Activated T-helper 1 cell treated with Interleukin-2 at 50 U/mL for 16 hours (primary cell): ENCODE measurements around the gene RPL37.
"Not testable (repeated sequence)": the region's sequence is repeated elsewhere in the genome, so short reads cannot be mapped to it uniquely, and the experiment has no call there.

Experiments
- DNase-seq: peaks from one replicate; pipeline ENCODE4 v3.0.0-alpha.2; 2020; ENCODE audit warnings: low read depth

Gene RPL37

GRCh38 chr5:40834849-40835787 lies at the start of gene RPL37:
RPL37 (minus strand) TSS chr5:40835222; CDS start chr5:40835185, 37 bp downstream.
- DNase-seq: peak; percentile 84

GRCh38 chr5:40883051-40883450 lies 48.0 kb upstream of the RPL37 start:
- DNase-seq: not testable (repeated sequence)

GRCh38 chr5:40882291-40882690 lies 47.3 kb upstream of the RPL37 start:
- no peak for DNase-seq

GRCh38 chr5:40879163-40879942 lies 44.3 kb upstream of the RPL37 start:
- DNase-seq: no peak

- DNase-seq: no peak
Measured at GRCh38 chr5:40877371-40877988, 42.5 kb upstream of the RPL37 start.

- DNase-seq: no peak
Measured at GRCh38 chr5:40875958-40876357, 40.9 kb upstream of the RPL37 start.

- DNase-seq: no peak
Measured at GRCh38 chr5:40873286-40873880, 38.4 kb upstream of the RPL37 start.

- not testable (repeated sequence) for DNase-seq
Measured at GRCh38 chr5:40872253-40872652, 37.2 kb upstream of the RPL37 start.

GRCh38 chr5:40871177-40871576 lies 36.2 kb upstream of the RPL37 start:
- DNase-seq: no peak

- DNase-seq: no peak
Measured at GRCh38 chr5:40869384-40869783, 34.4 kb upstream of the RPL37 start.

GRCh38 chr5:40866844-40867243 lies 31.8 kb upstream of the RPL37 start:
- no peak for DNase-seq

- not testable (repeated sequence) for DNase-seq
Measured at GRCh38 chr5:40865004-40865403, 30.0 kb upstream of the RPL37 start.

- no peak for DNase-seq
Measured at GRCh38 chr5:40860711-40861110, 25.7 kb upstream of the RPL37 start.

- DNase-seq: no peak
Measured at GRCh38 chr5:40853632-40854192, 18.7 kb upstream of the RPL37 start.

GRCh38 chr5:40847525-40847924 lies 12.5 kb upstream of the RPL37 start:
- DNase-seq: no peak

- DNase-seq: no peak
Measured at GRCh38 chr5:40846371-40846770, 11.3 kb upstream of the RPL37 start.

GRCh38 chr5:40844565-40844964 lies 9.5 kb upstream of the RPL37 start:
- DNase-seq: no peak

GRCh38 chr5:40842351-40842750 lies 7.3 kb upstream of the RPL37 start:
- no peak for DNase-seq

GRCh38 chr5:40841068-40841805 lies 6.2 kb upstream of the RPL37 start, which contains the start of gene CARD6:
CARD6 (plus strand) TSS chr5:40841367; CDS start chr5:40841383, 16 bp downstream.
- DNase-seq: no peak

GRCh38 chr5:40838086-40838485 lies 3.1 kb upstream of the RPL37 start:
- no peak for DNase-seq

GRCh38 chr5:40834391-40834848 lies 602 bp downstream of the RPL37 start:
- DNase-seq: peak; percentile 24
